HUES6 (cell line): Measurements from ENCODE around the gene LRRTM1.
A peak's percentile ranks its signal among the peaks of the same experiment; 100 is the strongest.

Experiments used
- H3K27ac ChIP-seq: 2 replicates; pipeline ENCODE4 v1.7.0; 2013; ENCODE audit warnings: low read depth, mild to moderate bottlenecking, low read length, inconsistent platforms
- H3K27me3 ChIP-seq: 2 replicates; pipeline ENCODE4 v1.6.1; 2013; ENCODE audit warnings: low read length; ENCODE audit not compliant: control insufficient read depth, insufficient read depth
- H3K36me3 ChIP-seq: 2 replicates; pipeline ENCODE4 v1.6.1; 2013; ENCODE audit warnings: low read length; ENCODE audit not compliant: control insufficient read depth, insufficient read depth
- H3K4me1 ChIP-seq: 2 replicates; pipeline ENCODE4 v1.6.1; 2013; ENCODE audit warnings: low read length; ENCODE audit not compliant: control insufficient read depth, insufficient read depth
- H3K4me3 ChIP-seq: 2 replicates; pipeline ENCODE4 v1.5.1; 2013; ENCODE audit warnings: low read depth, low read length
- H3K9ac ChIP-seq: one replicate; pipeline ENCODE4 v1.6.1; 2013; ENCODE audit warnings: mild to moderate bottlenecking, low read length
- H3K9me3 ChIP-seq: 2 replicates; pipeline ENCODE4 v1.6.1; 2013; ENCODE audit warnings: low read depth, low read length; ENCODE audit not compliant: control insufficient read depth, insufficient read depth

Gene LRRTM1

GRCh38 chr2:80326861-80327260 lies 22.3 kb upstream of the LRRTM1 start:
- Histone ChIP-seq H3K9me3 (no peaks in the 10 kb centered on the region), H3K9ac (no peak overlapping the region), H3K4me3 (no peak overlapping the region), H3K36me3 (no peaks in the 10 kb centered on the region), H3K27ac (no peak overlapping the region), H3K27me3 (peaks cover 28% of the 10 kb centered on the region), H3K4me1 (peaks cover 66% of the 10 kb centered on the region)

- no peaks in the 10 kb centered on the region for H3K9me3 ChIP-seq
- no peak overlapping the region for H3K4me3 ChIP-seq
- H3K27me3 ChIP-seq = peaks cover 35% of the 10 kb centered on the region
- no peak overlapping the region for H3K27ac ChIP-seq
- H3K4me1 ChIP-seq = peaks cover 66% of the 10 kb centered on the region
- no peak overlapping the region for H3K9ac ChIP-seq
- no peaks in the 10 kb centered on the region for H3K36me3 ChIP-seq
These were observed 21.7 kb upstream of the LRRTM1 start for GRCh38 chr2:80326214-80326613.

- peak overlapping the region; percentile 28; the same call in 1 of the 2 replicates for H3K4me3 ChIP-seq
- H3K4me1 ChIP-seq = peaks cover 54% of the 10 kb centered on the region
- peaks cover 38% of the 10 kb centered on the region for H3K27me3 ChIP-seq
- no peaks in the 10 kb centered on the region for H3K9me3 ChIP-seq
- H3K36me3 ChIP-seq = no peaks in the 10 kb centered on the region
- H3K9ac ChIP-seq = no peak overlapping the region
- no peak overlapping the region for H3K27ac ChIP-seq
These were observed 20.0 kb upstream of the LRRTM1 start for GRCh38 chr2:80324525-80324924.

- H3K9ac ChIP-seq = no peak overlapping the region
- H3K27ac ChIP-seq = no peak overlapping the region
- no peaks in the 10 kb centered on the region for H3K9me3 ChIP-seq
- peaks cover 38% of the 10 kb centered on the region for H3K27me3 ChIP-seq
- no peak overlapping the region for H3K4me3 ChIP-seq
- peaks cover 49% of the 10 kb centered on the region for H3K4me1 ChIP-seq
- no peaks in the 10 kb centered on the region for H3K36me3 ChIP-seq
These were observed 19.1 kb upstream of the LRRTM1 start for GRCh38 chr2:80323610-80324009.

GRCh38 chr2:80322958-80323357 lies 18.4 kb upstream of the LRRTM1 start:
- no peaks in the 10 kb centered on the region for H3K36me3 ChIP-seq
- H3K9ac ChIP-seq = no peak overlapping the region
- no peak overlapping the region for H3K27ac ChIP-seq
- H3K4me1 ChIP-seq = peaks cover 49% of the 10 kb centered on the region
- H3K27me3 ChIP-seq = peaks cover 38% of the 10 kb centered on the region
- peak overlapping the region; percentile 38 for H3K4me3 ChIP-seq
- no peaks in the 10 kb centered on the region for H3K9me3 ChIP-seq

GRCh38 chr2:80322311-80322920 lies 17.9 kb upstream of the LRRTM1 start:
- no peaks in the 10 kb centered on the region for H3K36me3 ChIP-seq
- peaks cover 42% of the 10 kb centered on the region for H3K27me3 ChIP-seq
- no peaks in the 10 kb centered on the region for H3K9me3 ChIP-seq
- peaks cover 48% of the 10 kb centered on the region for H3K4me1 ChIP-seq
- H3K27ac ChIP-seq = no peak overlapping the region
- no peak overlapping the region for H3K9ac ChIP-seq
- peak overlapping the region; percentile 38 for H3K4me3 ChIP-seq

- H3K4me3 ChIP-seq = no peak overlapping the region
- no peaks in the 10 kb centered on the region for H3K36me3 ChIP-seq
- no peaks in the 10 kb centered on the region for H3K4me1 ChIP-seq
- no peak overlapping the region for H3K27ac ChIP-seq
- H3K9me3 ChIP-seq = no peaks in the 10 kb centered on the region
- H3K9ac ChIP-seq = no peak overlapping the region
- H3K27me3 ChIP-seq = peaks cover 8% of the 10 kb centered on the region
These were observed 7.8 kb upstream of the LRRTM1 start for GRCh38 chr2:80312282-80312839.

GRCh38 chr2:80311304-80311703 lies 6.8 kb upstream of the LRRTM1 start:
- Histone ChIP-seq H3K27me3 (peaks cover 17% of the 10 kb centered on the region), H3K4me1 (peaks cover 4% of the 10 kb centered on the region; the same call in 1 of the 2 replicates), H3K9ac (no peak overlapping the region), H3K36me3 (no peaks in the 10 kb centered on the region), H3K9me3 (no peaks in the 10 kb centered on the region), H3K27ac (no peak overlapping the region), H3K4me3 (no peak overlapping the region)

GRCh38 chr2:80303006-80303908 lies 1.3 kb downstream of the LRRTM1 start:
- H3K4me1 ChIP-seq = peaks cover 58% of the 10 kb centered on the region
- H3K9ac ChIP-seq = peak overlapping the region; percentile 12
- H3K36me3 ChIP-seq = no peaks in the 10 kb centered on the region
- no peaks in the 10 kb centered on the region for H3K9me3 ChIP-seq
- peak overlapping the region; percentile 65 for H3K4me3 ChIP-seq
- H3K27ac ChIP-seq = no peak overlapping the region
- H3K27me3 ChIP-seq = peaks cover 89% of the 10 kb centered on the region

- Histone ChIP-seq H3K9ac (peak overlapping the region; percentile 12), H3K4me1 (peaks cover 59% of the 10 kb centered on the region), H3K4me3 (peak overlapping the region; percentile 65), H3K9me3 (no peaks in the 10 kb centered on the region), H3K27me3 (peaks cover 82% of the 10 kb centered on the region), H3K36me3 (no peaks in the 10 kb centered on the region), H3K27ac (no peak overlapping the region)
These were observed 2.1 kb downstream of the LRRTM1 start for GRCh38 chr2:80302314-80303005.

- Histone ChIP-seq H3K36me3 (no peaks in the 10 kb centered on the region), H3K4me1 (peaks cover 59% of the 10 kb centered on the region), H3K27me3 (peaks cover 77% of the 10 kb centered on the region), H3K27ac (no peak overlapping the region), H3K4me3 (peak overlapping the region; percentile 65), H3K9me3 (no peaks in the 10 kb centered on the region), H3K9ac (no peak overlapping the region)
These were observed 2.6 kb downstream of the LRRTM1 start for GRCh38 chr2:80302001-80302313.
